ENCODE data around the gene PRX.
A peak's percentile ranks its signal among the peaks of the same experiment; 100 is the strongest.
"Not testable (repeated sequence)": the region's sequence is repeated elsewhere in the genome, so short reads cannot be mapped to it uniquely, and the experiment has no call there.

The PRX gene

GRCh38 chr19:40389404-40390083 lies 23.6 kb downstream of the PRX start:
- ATAC-seq: no peak

- ATAC-seq: no peak
Measured at GRCh38 chr19:40388481-40388880, 24.7 kb downstream of the PRX start.

GRCh38 chr19:40387155-40387554 lies 26.0 kb downstream of the PRX start:
- no peak for ATAC-seq

- ATAC-seq: no peak
Measured at GRCh38 chr19:40383668-40384248, 29.4 kb downstream of the PRX start.

GRCh38 chr19:40381321-40381720 lies 31.9 kb downstream of the PRX start:
- no peak for ATAC-seq

- no peak for ATAC-seq
Measured at GRCh38 chr19:40380199-40381037, 32.8 kb downstream of the PRX start.

- ATAC-seq: no peak
Measured at GRCh38 chr19:40379446-40380198, 33.6 kb downstream of the PRX start.

GRCh38 chr19:40378509-40378908 lies 34.7 kb downstream of the PRX start:
- ATAC-seq: no peak

- no peak for ATAC-seq
Measured at GRCh38 chr19:40377876-40378385, 35.2 kb downstream of the PRX start.

- no peak for ATAC-seq
Measured at GRCh38 chr19:40376286-40376862, 36.8 kb downstream of the PRX start.

- no peak for ATAC-seq
Measured at GRCh38 chr19:40374084-40374483, 39.1 kb downstream of the PRX start.

- no peak for ATAC-seq
Measured at GRCh38 chr19:40371802-40372122, 41.4 kb downstream of the PRX start.

- ATAC-seq: no peak
Measured at GRCh38 chr19:40370997-40371801, 42.0 kb downstream of the PRX start.

- not testable (repeated sequence) for ATAC-seq
Measured at GRCh38 chr19:40370253-40370652, 42.9 kb downstream of the PRX start.

GRCh38 chr19:40369797-40370196 lies 43.4 kb downstream of the PRX start:
- ATAC-seq: no peak

GRCh38 chr19:40367577-40368434 lies 45.4 kb downstream of the PRX start:
- no peak for ATAC-seq

- ATAC-seq: no peak
Measured at GRCh38 chr19:40366697-40367561, 46.2 kb downstream of the PRX start.

- peak; percentile 48 to 53 for ATAC-seq
Measured at GRCh38 chr19:40365613-40366401, 47.4 kb downstream of the PRX start.

- no peak for ATAC-seq
Measured at GRCh38 chr19:40365010-40365409, 48.2 kb downstream of the PRX start.

Data from activated CD4-positive, CD25-positive, alpha-beta regulatory T cell treated with anti-CD3 and anti-CD28 coated beads, Interleukin-2, amount 50 U/mL, for 24 hours (primary cell).